Ovary (tissue), 3 donors: Measurements from ENCODE around the gene THAP10.

Source experiments
- EP300 ChIP-seq: sonication (generic); formaldehyde crosslinking; IDR thresholded peaks from one replicate; pipeline ENCODE4 v1.6.1; 2017; ENCODE audit warnings: antibody characterized with exemption
- POLR2A ChIP-seq: fragments of 450-650 bp; IDR thresholded peaks from one replicate; pipeline ENCODE4 v1.6.1; 2017; ENCODE audit warnings: antibody characterized with exemption, mild to moderate bottlenecking, moderate library complexity
- TF ChIP-seq, protein P1 (sequence below), 3 donors: fragments of 450-650 bp in 2 of 3; fragments of 200-600 bp in 1 of 3; IDR thresholded peaks; one replicate each; pipeline versions ENCODE4 v1.5.1 to v1.8.0; 2016 to 2022; ENCODE audit warnings: antibody characterized with exemption in 3 of 3, mild to moderate bottlenecking in 1 of 3
- donor health status: DM: no; HTN: no; CAD: no.

DNA sequence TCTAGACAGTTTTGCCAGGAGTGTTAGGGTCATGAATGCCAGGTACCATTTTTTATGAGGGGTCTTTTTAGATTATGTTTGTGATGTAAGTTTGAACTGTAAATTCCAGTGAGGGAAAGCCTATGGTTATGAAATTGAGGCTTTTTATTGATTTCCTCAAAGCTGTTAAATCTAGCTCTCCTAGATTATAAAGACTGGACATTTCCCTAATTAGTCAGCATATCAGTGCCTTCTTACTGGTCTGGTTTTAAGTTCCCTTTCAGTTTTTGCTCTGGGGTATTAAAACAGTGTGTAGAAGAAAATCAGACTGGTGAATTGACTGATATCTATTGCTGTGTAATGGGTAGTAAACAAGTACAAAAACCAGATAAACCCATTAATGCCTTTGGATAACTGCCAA is 39.6 kb upstream of the THAP10 start:
- TF ChIP-seq, protein P1, sequence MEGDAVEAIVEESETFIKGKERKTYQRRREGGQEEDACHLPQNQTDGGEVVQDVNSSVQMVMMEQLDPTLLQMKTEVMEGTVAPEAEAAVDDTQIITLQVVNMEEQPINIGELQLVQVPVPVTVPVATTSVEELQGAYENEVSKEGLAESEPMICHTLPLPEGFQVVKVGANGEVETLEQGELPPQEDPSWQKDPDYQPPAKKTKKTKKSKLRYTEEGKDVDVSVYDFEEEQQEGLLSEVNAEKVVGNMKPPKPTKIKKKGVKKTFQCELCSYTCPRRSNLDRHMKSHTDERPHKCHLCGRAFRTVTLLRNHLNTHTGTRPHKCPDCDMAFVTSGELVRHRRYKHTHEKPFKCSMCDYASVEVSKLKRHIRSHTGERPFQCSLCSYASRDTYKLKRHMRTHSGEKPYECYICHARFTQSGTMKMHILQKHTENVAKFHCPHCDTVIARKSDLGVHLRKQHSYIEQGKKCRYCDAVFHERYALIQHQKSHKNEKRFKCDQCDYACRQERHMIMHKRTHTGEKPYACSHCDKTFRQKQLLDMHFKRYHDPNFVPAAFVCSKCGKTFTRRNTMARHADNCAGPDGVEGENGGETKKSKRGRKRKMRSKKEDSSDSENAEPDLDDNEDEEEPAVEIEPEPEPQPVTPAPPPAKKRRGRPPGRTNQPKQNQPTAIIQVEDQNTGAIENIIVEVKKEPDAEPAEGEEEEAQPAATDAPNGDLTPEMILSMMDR (IDR thresholded peaks at IDR 0.05) = no peak
- TF ChIP-seq EP300 = no peak
- TF ChIP-seq POLR2A = no peak
